Thyroid gland (tissue), 4 donors: ENCODE results near the gene ATG9A.

Experiments
- CTCF ChIP-seq, 6 experiments: fragments of 200-600 bp in 3 of 6; fragments of 450-650 bp in 3 of 6; sonication (generic) in 3 of 6; IDR thresholded peaks; one replicate each; pipeline ENCODE4 v1.5.1; 2016 to 2019; ENCODE audit warnings: antibody characterized with exemption in 6 of 6, mild to moderate bottlenecking in 2 of 6, inconsistent platforms in 1 of 6, moderate library complexity in 1 of 6
- POLR2A ChIP-seq, 2 donors: fragments of 450-650 bp; IDR thresholded peaks; one replicate each; pipeline ENCODE4 v1.6.1; 2017; ENCODE audit warnings: antibody characterized with exemption in 2 of 2, mild to moderate bottlenecking in 2 of 2, moderate library complexity in 1 of 2

DNA sequence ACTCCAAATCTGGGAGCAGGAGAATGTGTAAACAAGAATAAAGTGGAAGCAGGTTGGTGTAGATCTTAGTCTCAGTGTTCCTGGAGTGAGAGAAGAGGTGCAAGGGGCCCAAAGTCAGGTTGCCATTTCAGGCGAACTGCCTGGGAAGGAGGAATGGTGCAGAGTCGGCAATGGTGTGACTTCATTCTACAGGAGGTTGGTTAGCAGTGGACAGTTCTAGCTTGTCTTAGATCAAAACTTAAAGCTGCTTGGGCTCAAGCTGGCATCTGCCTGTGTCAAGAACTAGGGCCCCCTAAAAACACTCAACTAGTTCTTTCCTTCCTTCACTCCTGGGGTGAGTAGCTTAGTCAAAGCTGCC lies 19.4 kb upstream of the ATG9A start:
- TF ChIP-seq CTCF (IDR thresholded peaks at IDR 0.05) (no peak), POLR2A (IDR thresholded peaks at IDR 0.05) (no peak)
